Stimulated activated CD4-positive, alpha-beta T cell treated with anti-CD3 and anti-CD28 coated beads, Interleukin-15, amount 100 ng/mL, for 48 hours (primary cell): ENCODE results near the gene GPD2.
"Not testable (repeated sequence)": the region's sequence is repeated elsewhere in the genome, so short reads cannot be mapped to it uniquely, and the experiment has no call there.

Experiments
- DNase-seq, 2 donors: peaks; one replicate each; pipeline ENCODE4 v3.0.0-alpha.2; 2020; ENCODE audit warnings: low read depth in 2 of 2

The GPD2 gene

GRCh38 chr2:156476021-156476849, 40.1 kb downstream of the GPD2 start:
- DNase-seq = no peak

GRCh38 chr2:156476850-156477206, 40.6 kb downstream of the GPD2 start:
- no peak for DNase-seq

- DNase-seq = no peak
These were observed 44.2 kb downstream of the GPD2 start for GRCh38 chr2:156480376-156480775.

DNA sequence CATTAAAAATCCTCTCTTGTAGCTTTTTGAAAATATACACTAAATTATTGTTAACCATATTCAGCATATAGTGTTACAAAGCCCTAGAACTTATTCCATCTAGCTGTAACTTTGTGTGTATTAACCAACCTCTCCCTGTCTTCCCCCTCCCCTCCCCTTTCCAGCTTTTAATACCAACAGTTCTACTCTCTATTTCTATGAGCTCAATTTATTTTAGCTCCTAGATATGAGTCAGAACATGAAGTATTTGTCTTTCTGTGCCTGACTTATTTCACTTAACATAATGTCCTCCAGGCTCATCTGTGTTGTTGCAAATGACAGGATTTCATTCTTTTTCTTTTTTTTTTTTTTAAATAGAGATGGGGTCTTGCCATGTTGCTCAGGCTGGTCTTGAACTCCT, 45.1 kb downstream of the GPD2 start:
- no peak for DNase-seq

DNA sequence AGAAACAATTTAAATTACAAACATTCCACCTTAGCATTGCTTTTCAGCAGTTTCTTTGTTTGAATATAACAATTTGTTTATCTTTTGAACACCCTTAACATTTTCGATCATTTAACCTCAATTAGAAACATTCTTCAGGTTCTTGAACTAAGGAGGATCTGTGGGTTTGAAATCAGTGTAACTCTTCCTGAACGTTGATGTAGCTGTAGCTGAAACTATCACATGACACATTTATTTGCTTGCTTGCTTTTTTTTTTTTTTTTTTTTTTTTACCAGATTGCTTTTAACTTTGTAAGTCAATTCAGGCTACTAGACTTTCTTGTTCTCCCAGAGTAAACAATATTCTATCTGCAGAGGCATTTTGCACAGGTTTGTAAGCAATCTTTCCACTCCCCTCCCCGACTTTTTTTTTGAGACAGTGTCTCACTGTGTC, 47.6 kb downstream of the GPD2 start:
- DNase-seq = no peak

- DNase-seq = no peak
These were observed 50.0 kb downstream of the GPD2 start for GRCh38 chr2:156486147-156486546.

DNA sequence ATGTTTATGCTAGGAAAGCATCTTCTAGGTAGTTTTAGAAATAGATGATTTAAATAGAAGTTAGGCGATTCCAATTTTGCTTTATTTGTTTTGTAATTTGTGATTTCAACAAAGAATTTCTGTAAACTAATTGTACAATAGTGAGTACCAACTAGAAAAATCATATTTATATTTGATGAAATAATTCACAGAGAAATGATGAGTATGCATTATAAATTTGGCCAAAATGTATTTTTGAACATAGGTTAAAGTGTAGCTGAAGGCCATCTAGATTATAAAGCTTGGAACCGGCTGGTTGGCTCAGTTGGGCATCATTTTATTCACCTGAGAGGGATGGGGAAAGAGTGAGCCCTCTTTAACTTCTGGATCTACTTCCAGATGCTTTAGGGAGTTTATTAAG, 50.4 kb downstream of the GPD2 start:
- no peak for DNase-seq

DNA sequence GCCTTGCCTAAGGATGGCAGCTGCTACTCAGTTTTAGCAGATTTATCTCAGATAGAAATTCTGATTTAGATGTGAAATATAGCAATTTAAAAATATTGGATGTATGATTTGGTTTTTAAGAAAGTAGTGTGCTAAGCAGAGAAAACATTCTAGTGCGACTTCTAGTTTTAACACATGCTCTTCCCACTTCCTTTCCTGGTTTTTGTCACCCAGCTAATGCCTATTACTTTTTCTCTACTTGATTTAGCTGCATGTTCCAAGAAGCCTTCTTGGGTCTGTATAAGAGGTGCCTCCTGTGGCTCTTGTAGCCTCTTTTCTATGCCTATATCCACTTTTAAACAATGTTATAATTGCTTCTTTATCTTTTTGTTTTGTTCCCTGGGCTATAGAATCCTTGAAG, 53.0 kb downstream of the GPD2 start:
- DNase-seq = no peak

DNA sequence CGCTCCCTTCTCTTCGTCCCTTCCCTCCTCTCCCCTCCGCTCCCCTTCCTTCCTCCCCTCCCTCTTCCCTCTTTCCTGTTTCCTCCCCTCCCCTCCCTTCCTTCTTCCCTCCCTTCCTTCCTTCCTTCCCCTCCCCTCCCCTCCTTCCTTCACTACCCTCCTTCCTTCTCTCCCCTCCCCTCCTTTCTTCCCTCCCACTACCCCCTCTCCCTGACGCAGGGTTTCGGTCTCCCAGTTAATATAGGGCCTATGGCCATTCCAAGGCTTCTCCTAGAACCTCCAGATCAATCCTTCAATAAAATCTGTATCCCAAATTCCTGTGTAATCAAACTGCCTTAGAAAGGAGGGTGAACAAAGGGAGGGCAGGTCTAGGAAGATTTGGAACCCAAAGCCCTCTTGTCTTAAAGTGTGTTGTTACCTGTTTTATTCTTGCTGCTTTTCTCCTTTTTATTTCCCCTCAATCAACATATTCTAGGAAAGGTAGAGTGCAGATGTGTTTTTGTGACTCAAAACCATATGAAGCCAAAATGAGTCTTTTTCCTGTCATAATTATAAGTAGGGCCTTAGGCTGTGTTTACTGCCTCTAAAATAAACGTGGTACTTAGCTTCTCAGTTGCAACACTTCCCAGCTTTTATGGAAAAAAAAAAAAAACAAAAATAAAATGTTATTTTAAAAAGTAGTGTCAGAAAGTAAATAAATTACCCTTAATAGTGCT, 53.7 kb downstream of the GPD2 start:
- no peak for DNase-seq

GRCh38 chr2:156490466-156490840, 54.3 kb downstream of the GPD2 start:
- DNase-seq = no peak

DNA sequence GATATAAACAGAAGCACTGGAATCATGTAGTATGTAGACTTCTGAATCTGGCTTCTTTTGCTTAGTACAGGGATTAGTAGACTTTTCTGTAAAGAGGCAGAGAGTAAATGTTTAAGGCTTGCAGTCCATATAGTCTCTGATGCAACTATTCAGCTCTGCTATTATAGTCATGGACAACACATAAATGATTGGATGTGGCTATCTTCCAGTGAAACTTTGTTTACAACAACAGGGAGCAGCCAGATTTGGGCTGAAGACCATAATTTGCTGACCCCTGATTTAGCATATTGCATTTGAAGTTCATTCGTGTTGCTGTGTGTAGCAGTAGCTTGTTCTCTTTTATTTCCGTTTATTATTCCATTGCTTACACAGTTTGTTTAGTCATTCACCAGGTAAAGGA, 55.0 kb downstream of the GPD2 start:
- no peak for DNase-seq

DNA sequence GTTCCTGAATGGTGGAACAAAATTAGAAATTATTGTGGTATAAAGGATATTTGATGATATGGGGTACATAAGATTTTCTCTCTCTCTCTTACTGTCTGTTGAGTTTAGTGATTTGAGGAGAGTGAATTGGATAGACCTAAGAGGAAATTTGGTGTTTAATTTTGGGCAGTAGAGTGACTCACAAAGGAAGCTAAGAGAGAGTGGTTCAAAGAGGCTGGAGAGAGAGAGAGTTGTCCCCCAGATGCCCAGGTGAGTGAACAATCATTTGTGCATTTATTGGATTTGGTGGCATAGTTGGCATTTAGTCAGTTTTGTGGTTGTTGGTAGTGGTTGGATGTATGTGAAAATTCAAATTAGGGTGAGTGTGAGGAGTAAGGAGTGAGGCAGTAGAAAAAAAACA, 56.8 kb downstream of the GPD2 start:
- no peak for DNase-seq

GRCh38 chr2:156495998-156496397, 59.8 kb downstream of the GPD2 start:
- DNase-seq = not testable (repeated sequence)

DNA sequence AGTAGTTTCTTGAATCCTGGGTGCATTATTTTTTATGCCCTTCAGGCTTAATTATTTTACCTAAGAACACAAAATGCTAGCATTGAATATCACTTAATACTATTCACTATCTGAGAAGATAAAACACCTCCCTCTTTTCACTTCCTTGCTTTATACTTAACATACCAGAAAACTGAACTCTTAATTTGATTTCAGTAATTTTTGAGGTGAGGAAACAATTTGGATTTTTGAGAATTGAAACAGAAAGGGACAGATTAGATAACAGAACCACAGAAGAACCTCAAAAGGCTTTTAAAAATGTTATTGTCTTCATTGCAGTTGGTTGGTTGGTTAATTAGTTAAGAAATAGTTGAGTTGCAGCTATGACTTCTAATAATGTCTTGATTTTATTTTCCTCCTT, 69.5 kb downstream of the GPD2 start:
- DNase-seq = no peak

DNA sequence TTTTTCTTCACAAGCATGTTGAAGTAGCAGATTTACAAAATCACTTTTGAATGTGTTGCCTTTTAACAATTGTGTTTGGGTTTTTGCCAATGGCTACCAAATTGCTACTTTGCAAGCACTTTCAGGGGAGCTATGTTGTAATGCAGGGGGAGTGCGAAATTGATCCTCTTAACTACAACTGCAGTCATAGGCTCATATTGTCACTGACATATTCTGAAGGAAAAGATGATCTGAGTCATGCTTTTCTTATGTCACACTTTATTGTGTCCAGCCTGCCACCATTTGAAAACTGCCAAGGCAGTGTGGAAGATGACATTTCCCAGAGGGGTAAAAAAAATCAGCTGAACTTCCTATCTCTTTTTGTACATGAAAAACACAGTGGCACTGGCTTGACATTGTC, 74.9 kb downstream of the GPD2 start:
- DNase-seq = no peak

GRCh38 chr2:156511803-156512202, 75.6 kb downstream of the GPD2 start:
- DNase-seq = no peak

DNA sequence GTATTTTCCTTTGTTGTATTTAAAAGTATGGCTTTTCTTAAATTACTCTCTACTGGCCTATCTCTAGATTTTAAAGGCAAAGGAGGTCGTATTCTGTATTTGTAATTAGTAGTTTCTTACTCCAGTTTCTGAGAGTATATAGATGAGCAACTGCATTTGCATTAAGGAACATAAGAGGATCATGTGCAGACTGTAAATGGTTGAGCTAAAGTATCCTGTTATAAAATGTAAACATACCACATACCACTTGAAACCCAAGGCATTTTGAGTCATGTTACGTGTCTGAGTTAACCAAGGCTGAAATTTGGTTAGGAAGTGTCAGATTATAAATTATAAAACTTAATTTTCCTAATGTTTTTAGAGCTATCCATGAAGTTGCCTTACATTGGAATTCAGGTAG, 76.3 kb downstream of the GPD2 start:
- DNase-seq = no peak

GRCh38 chr2:156513219-156513618, 77.0 kb downstream of the GPD2 start:
- no peak for DNase-seq

GRCh38 chr2:156517419-156517818, 81.2 kb downstream of the GPD2 start:
- DNase-seq = no peak

- no peak for DNase-seq
These were observed 82.0 kb downstream of the GPD2 start for GRCh38 chr2:156518138-156518537.

DNA sequence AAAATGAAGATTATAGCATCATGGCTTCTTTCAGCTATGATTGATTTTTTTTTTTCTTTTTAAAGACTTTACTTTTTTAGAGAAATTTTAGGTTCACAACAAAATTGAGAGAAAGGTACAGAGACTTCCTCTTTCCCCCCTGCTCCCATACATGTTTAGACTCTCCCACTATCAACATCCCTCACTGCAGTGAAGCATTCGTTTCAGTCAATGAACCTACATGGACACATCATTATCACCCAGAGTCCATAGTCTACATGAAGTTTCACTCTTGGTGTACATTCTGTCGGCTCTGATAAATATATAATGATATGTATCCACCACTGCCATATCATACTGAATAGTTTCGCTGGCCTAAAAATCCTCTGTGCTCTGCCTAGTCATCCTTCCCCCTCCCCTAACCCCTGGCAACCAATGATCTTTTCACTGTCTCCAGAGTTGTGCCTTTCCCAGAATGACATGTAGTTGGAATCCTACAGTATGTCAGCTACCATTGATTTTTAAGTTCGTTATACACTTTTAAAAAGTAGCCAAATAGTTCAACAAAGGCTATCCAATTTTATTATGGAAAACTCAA, 86.8 kb downstream of the GPD2 start:
- no peak for DNase-seq

DNA sequence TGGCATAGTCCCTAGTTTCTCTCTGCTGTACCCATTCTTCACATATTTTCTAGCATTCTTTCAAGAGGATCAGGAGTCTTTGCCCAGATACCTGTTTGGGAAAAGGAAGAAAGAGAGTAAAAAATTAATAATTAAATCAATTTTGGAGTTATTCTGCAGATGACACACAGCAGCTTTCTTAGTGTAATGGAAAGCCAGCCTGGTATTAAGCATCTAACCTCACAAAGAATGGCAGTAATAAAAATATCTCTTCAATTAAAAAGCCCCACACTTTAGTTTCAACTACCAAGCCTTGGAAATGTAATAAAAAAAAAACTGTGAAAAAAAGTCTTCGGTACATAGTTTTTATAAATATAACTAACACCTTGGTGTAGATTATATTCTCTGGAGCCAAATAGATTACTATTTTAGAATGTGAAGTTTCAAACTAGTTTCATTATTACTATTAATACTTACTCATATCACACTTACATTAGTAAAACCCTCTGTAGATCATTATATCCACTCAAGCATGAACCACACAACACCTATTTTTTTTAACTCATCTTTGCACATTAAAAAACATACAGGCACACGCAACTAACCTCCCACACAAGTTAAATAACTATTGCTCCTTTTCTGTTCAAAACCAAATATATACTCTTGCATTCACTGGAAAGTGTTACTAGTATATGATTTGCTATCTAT, 90.9 kb downstream of the GPD2 start:
- DNase-seq = no peak

GRCh38 chr2:156528583-156528982, 92.4 kb downstream of the GPD2 start:
- not testable (repeated sequence) for DNase-seq
